ENCODE measurements around the gene APOL2.
A peak's percentile ranks its signal among the peaks of the same experiment; 100 is the strongest.
"Not testable (repeated sequence)": the region's sequence is repeated elsewhere in the genome, so short reads cannot be mapped to it uniquely, and the experiment has no call there.

APOL2 gene

DNA sequence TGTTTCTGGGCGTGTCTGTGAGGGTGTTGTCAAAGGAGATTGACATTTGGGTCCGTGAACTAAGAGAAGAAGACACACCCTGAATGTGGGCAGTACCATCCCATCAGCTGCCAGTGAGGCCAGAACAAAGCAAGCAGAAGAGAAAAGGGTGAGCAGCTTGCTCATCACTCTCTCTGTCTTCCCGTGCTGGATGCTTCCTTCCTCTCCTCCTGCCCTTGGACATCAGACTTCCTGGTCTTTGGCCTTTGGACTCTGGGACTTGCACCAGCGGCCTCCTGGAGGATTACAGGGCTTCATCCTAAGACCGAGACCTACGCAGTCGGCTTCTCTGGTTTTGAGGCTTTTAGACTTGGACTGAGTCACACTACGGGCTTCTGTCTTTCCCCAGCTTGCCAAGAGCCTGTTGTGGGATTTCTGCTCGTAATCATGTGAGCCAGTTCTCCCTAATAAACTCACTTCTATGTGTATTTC is 18.8 kb downstream of the APOL2 start:
- peak; percentile 61 for DNase-seq

DNA sequence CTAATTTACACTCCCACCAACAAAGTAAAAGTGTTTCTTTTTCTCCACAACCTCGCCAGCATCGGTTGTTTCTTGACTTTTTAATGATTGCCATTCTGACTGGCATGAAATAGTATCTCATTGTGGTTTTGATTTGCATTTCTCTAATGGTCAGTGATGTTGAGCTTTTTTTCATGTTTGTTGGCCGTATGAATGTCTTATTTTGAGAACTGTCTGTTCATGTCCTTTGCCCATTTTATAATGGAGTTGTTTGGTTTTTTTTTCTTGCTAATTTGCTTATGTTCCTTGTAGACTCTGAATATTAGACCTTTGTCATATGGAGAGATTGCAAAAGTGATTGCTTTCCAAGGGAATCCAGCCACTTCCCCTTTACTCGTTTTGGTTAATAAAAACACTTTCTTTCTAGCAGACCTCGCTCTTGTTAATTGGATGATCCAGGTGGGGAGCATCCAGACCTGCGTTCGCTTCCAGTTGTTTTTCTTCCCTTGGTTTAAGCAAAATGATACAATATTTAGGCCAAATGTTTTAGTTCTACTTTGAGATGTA is 20.6 kb downstream of the APOL2 start:
- DNase-seq, result peak; percentile 65

DNA sequence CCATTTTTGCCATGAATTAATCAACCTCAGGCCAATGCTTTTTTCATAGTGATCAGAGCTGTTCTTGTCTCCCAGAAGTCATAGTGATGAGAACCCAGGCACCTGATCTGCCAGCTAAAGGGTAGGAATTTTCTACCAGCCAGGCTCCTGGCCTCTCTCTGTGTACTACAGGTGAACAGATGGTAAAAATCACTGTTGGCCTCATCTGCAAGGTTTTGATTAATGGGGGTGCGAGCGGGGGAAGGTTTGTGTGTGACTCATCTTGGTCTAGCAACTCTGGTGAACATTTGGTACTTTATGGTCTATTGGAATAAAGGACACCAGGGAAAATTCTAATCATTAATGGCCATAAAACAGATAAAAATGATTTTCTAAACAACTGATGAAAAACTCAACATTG is 23.3 kb downstream of the APOL2 start:
- no peak for DNase-seq

DNA sequence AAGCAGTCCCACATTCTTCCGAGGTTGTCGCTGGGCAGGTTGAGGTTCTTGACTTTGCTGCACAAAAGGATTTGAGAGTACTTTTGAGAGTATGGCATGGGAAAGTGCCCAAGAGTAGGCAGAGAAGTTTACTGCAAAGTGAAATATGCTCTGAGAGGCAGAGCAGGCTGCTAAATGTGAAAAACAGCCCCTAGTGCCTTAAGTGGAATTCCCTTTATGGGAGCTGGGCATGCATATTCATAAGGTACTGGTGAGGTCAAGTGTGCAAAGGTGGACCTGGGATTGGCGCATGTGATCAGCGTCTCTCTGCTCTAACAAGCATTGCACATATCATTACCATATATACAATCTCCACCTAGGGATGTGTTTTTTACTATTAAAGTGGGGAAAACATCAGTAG is 25.7 kb downstream of the APOL2 start:
- DNase-seq, result no peak

- DNase-seq, result peak; percentile 68
Measured at GRCh38 chr22:36212901-36213300, 26.4 kb downstream of the APOL2 start.

DNA sequence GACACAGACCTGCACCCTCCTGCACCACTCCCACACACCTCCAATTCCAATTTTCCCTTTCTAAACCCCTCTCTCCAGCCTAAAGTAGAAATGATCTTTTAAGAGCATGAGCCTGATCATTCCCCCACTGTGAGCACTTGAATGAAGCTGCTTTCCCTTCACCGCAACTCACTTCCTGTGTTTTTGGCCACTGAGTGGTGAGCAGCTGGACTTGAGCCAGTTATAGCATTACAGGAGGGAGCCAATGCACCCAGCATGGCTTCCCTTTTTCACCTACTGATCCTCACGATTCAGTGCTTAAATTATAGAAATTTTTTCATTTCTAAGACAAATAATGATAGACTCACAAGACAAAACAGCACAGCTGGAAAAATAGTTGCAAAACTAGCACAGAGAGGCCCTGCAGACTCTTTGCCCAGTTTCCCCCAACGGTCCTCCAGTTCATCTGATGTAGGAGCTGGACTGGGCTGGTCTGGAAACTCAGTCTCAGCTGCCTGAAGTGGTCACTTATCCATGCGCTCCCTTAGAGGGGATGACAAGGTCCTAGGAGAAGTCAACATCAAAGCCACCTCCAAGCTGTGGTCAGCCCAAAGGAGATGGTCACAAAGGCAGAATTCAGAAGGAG is 28.0 kb downstream of the APOL2 start:
- peak; percentile 57 for DNase-seq

GRCh38 chr22:36210224-36210623 is 29.1 kb downstream of the APOL2 start:
- DNase-seq, result peak; percentile 64

DNA sequence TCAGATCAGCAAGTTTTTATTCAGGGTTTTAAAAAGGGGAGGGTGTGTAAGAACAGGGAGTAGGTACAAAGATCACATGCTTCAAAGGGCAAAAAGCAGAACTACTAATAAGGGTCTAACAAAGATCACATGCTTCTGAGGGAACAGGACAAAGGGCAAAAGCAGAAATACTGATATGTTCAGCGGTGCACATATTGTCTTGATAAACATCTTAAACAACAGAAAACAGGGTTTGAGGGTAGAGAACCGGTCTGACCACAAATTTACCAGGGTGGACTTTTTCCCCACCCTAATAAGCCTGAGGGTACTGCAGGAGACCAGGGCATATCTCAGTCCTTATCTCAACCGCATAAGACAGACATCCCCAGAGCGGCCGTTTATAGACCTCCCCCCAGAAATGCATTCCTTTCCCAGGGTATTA is 29.8 kb downstream of the APOL2 start:
- not testable (repeated sequence) for DNase-seq

GRCh38 chr22:36208914-36209313 is 30.4 kb downstream of the APOL2 start:
- no peak for DNase-seq

DNA sequence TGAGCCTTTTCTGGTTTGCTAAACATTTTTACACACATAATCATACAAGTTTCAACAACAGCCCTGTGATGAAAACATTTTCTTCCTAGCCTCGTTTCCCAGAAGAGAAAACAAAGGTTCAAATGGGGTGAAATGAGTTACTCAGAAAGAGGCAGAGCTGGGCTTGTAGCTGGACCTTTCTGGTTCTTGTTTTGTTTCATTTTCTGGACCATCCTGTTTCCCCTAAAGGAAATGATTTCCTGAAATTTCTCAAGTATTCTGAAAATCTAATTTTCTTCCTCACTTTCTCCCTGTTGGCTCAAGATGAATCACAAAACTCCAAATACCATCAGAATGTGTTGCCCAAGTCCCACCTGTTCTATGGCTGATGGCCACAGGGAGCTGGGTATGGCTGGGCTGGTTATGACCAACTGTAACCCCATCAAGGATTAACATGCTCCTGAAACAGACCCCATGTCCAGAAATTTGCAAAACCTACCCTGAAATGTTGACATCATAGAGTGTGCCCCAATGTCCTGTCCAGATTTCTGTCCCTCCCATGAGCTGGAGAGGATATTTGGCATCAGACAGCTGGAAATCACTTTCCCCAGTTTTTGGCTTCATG is 31.1 kb downstream of the APOL2 start:
- DNase-seq, result peak; percentile 40

GRCh38 chr22:36206255-36206654 is 33.1 kb downstream of the APOL2 start:
- DNase-seq, result peak; percentile 60

- DNase-seq, result not testable (repeated sequence)
Measured at GRCh38 chr22:36205573-36205972, 33.8 kb downstream of the APOL2 start.

GRCh38 chr22:36204632-36205015 is 34.7 kb downstream of the APOL2 start:
- DNase-seq, result no peak

- DNase-seq, result no peak
Measured at GRCh38 chr22:36204001-36204631, 35.2 kb downstream of the APOL2 start.

DNA sequence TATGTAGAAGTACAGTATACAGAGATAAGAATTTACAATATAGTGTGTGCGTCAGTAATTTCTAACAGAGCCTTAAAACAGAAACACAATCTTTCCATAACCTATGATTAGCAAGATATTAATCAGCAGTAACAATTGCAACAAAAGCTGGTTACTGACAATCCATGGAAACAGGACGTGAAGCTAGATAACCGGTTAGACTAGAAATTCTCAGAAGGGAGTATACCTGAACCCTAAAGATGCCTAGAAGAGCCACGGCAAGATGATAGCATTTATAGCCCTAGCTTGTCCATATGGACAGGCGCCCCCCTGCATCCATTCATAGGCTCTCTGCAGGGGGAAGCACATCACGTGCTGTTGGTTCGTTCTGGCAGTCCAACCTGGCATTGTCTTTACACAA is 35.9 kb downstream of the APOL2 start:
- DNase-seq, result not testable (repeated sequence)

DNA sequence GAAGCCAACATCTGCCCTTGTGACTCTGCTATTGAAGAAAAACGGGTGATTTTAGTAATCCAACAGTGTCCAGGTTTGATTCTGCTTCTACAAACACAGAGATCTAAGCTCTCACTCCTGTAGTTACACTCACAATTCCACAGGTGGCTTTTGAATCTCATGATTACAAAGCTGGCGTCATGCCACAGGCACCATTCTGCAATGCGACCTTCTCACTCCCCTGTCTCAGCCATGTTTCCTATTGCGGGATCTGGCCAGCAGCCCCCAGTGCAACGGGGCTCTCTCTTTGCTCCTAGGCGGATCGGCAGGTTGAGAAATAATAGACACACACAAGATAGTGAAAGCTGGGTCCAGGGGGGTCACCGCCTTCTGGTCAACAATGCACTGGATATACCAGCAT is 36.4 kb downstream of the APOL2 start:
- DNase-seq, result not testable (repeated sequence)

DNA sequence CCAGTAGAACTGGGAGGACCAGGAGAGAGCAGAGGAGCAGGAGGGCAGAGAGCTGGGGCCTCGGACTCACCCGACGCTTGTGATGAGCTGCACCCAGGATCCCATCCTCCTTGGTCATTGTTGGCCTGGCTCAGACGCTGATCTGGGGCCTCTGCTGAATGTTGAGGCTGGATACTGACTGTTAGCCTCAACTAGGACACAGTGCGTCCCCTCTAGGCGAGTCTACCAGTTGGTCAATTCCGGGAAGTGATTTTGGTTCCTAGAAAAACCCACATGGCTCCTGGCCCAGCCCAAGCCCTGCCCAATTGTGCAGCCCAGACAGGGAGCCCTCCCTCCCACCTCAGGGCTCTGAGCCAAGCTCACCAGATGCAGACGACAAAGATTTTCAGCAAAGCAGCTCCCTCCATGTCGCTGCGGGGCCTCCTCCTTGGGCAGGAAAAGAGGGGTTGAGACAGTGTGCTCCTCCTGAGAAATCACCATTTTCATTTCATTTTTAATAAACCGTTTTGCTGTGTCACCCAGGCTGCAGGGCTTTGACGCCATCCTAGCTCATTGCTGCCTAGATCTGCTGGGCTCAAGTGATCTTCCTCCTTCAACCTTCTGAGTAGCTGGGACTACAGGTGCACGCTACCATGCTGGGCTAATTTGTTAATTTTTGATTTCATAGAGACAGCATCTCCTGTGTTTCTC is 37.6 kb downstream of the APOL2 start, which contains the start of gene APOL4:
TSS of gene APOL4 (minus strand) at position 180 of the 690 bp plus-strand sequence. CDS start at position 105, 75 bp downstream.
- DNase-seq, result peak; percentile 61

DNA sequence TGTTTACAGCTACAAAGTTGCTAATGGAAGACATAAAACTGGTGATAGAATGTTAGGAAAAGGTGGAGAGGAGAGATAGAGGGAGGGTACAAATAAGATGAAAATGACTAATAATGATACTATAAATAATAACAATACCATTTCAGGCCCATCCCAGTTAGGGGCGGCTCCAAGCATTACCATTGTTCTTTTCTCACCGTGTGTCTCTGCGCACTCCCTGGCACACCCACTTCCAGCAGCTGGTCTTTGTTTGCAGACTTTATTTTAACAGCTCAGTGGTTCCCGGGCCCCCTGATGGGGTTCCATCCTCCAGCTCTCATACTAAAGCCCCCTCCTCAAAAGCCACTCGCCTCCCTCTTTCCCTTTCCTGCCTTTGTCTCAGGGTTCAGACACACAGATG is 38.3 kb downstream of the APOL2 start:
- DNase-seq, result not testable (repeated sequence)

- DNase-seq, result no peak
Measured at GRCh38 chr22:36199001-36199551, 40.3 kb downstream of the APOL2 start.

- no peak for DNase-seq
Measured at GRCh38 chr22:36198536-36198935, 40.8 kb downstream of the APOL2 start.

DNA sequence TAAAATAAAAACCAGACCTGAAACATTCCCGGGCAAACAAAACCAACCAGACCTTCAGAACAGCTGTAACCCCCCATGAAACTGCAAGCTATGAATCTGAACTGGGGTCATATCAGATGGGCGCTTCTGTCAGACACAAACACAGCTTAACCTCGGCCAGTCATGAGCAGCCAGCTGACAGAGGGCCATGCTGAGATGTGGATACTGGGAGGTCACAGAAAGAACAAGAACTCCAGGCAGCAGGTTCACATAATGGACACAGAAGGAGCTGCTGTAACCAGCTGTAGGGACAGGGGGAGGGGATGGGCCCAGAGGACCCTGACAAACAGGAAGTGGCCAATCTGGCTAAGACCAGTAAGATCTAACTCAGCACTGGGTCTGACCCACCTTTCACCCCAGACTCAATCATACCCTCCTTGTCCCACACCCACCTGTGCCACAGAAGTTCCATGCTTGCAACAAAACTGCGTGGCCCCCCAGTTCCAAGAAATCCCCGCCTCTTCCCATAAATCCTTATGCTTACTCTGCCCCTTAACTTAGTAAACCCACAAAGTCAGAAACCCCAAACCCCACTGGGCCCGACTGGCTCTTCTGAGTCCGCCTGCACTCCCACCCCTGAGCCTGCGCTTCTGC is 41.7 kb downstream of the APOL2 start:
- DNase-seq, result no peak

DNA sequence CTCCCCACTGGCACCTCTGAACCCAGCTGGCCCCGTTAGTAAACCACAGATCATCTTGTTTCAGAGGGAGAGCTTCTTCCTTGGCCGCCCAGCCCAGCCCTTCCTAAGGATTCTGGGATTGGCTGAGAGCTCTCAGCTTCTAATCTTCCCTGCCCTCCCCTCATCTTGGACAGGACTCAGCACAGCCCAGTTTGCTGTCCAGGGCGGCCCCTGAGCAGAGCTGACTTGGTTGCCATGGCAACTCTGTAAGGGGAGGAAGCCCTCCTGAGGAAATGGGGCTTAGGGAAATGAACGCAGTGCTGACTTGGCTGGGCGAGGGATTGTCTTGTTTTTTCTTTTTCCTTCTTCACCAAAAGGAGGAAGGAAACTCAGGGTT is 42.3 kb downstream of the APOL2 start:
- DNase-seq, result peak; percentile 46

Measured in inflammatory macrophage treated with lipopolysaccharide for 4 hours (primary cell).